ENCODE measurements around the gene ATAD5. TPM values are rescaled to one million over a fixed set of nuclear protein-coding genes. Genes with fewer than 3 reads are reported as not detected.

ATAD5 gene
- total RNA-seq, 1 experiment from 2014 or later: 26.0 TPM

DNA sequence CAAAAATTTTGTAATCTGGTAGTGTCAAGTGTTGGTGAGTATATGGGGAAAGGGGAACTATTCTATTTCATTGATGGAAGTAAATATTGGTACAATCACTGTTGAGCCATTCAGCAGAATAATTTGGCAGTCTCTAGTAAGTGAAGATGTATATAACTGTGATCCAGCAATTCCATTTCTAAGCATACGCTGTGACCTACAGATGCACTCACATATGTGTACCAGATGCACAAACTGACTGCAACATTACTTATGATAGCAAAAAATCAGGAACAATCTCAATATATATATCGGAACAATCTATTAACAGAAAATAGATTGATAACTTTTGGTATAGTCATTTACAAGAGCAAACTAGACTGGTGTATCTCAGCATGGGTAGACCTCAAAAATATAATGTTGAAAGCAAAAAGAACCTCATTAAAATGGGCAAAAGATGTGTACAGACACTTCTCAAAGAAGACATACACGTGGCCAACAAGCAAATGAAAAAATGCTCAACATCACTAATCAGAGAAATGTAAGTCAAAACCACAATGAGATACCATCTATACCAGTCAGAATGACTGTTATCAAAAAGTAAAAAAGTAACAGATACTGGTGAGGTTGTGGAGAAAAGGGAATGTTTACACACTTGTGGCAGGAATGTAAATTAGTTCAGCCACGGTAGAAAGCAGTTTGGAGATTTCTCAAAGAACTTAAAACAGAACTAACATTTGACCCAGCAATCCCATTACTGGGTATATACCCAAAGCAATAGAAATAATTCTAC is 110.7 kb downstream of the ATAD5 start:
- ChIA-PET CTCF (no interaction called here), POLR2A (no interaction called here)
- H3K27ac Mint-ChIP-seq: no peak overlapping the region
- no peaks in the 10 kb centered on the region for H3K27me3 Mint-ChIP-seq (ENCODE audit: low read depth)
- peaks cover 6% of the 10 kb centered on the region; the same call in 1 of the 2 replicates for H3K9me3 Mint-ChIP-seq
- no peak overlapping the region for H3K4me3 Mint-ChIP-seq
- H3K36me3 Mint-ChIP-seq: no peaks in the 10 kb centered on the region
- no peaks in the 10 kb centered on the region for H3K4me1 Mint-ChIP-seq
- DNase-seq (ENCODE audit: low spot score) (no peak), ATAC-seq (no peak)
- TF ChIP-seq ZNF425 (CRISPR knock-in tag; conservative IDR thresholded peaks at IDR 0.05) (no peak), MXD4 (CRISPR knock-in tag; IDR thresholded peaks at IDR 0.05; ENCODE audit: borderline replicate concordance) (no peak), ERG (CRISPR knock-in tag; IDR thresholded peaks at IDR 0.05) (no peak), ATF3 (CRISPR knock-in tag; conservative IDR thresholded peaks at IDR 0.05) (no peak), RELA (CRISPR knock-in tag; IDR thresholded peaks at IDR 0.05; ENCODE audit: borderline replicate concordance) (no peak), GABPB1 (CRISPR knock-in tag; IDR thresholded peaks at IDR 0.05) (no peak)
- TF ChIP-seq, protein P1, sequence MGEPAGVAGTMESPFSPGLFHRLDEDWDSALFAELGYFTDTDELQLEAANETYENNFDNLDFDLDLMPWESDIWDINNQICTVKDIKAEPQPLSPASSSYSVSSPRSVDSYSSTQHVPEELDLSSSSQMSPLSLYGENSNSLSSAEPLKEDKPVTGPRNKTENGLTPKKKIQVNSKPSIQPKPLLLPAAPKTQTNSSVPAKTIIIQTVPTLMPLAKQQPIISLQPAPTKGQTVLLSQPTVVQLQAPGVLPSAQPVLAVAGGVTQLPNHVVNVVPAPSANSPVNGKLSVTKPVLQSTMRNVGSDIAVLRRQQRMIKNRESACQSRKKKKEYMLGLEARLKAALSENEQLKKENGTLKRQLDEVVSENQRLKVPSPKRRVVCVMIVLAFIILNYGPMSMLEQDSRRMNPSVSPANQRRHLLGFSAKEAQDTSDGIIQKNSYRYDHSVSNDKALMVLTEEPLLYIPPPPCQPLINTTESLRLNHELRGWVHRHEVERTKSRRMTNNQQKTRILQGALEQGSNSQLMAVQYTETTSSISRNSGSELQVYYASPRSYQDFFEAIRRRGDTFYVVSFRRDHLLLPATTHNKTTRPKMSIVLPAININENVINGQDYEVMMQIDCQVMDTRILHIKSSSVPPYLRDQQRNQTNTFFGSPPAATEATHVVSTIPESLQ (CRISPR knock-in tag; IDR thresholded peaks at IDR 0.05): no peak

Other genes starting within 250 kb of the ATAD5 start
- 17.9 to 21.7 TPM (median 20.6 TPM) in 3 replicates for gene CRLF3, start 7.3 kb upstream of the ATAD5 start, total RNA-seq (2021)
- gene TEFM, start 74.3 kb downstream of the ATAD5 start, total RNA-seq (2021): 11.6 to 12.4 TPM (median 12.3 TPM) in 3 replicates
- 0.69 to 1.7 TPM (median 1.2 TPM) in 3 replicates for gene ADAP2, start 90.0 kb downstream of the ATAD5 start, total RNA-seq (2021)
- 10.3 to 12.3 TPM (median 10.4 TPM) in 3 replicates for gene RNF135, start 139.1 kb downstream of the ATAD5 start, total RNA-seq (2021)